Muscle layer of duodenum (tissue), 2 donors: ENCODE data around the gene ZDHHC12.

Experiments used
- H3K27ac ChIP-seq: one replicate; pipeline ENCODE4 v1.7.0; 2013; ENCODE audit warnings: mild to moderate bottlenecking, low read length
- H3K27me3 ChIP-seq: one replicate; pipeline ENCODE4 v1.7.0; 2013; ENCODE audit warnings: low read depth, mild to moderate bottlenecking, control low read depth, low read length
- H3K36me3 ChIP-seq, 2 donors: one replicate each; pipeline ENCODE4 v1.7.0; 2013; ENCODE audit warnings: low read length in 2 of 2, control low read depth in 1 of 2, mild to moderate bottlenecking in 1 of 2; ENCODE audit not compliant: insufficient read depth in 2 of 2, control insufficient read depth in 1 of 2
- H3K4me1 ChIP-seq, 2 donors: one replicate each; pipeline ENCODE4 v1.7.0; 2013; ENCODE audit warnings: low read length in 2 of 2, mild to moderate bottlenecking in 2 of 2, control low read depth in 1 of 2, moderate library complexity in 1 of 2; ENCODE audit not compliant: insufficient read depth in 2 of 2, control insufficient read depth in 1 of 2
- H3K4me3 ChIP-seq, 2 donors: one replicate each; pipeline ENCODE4 v1.7.0; 2013; ENCODE audit warnings: low read length in 2 of 2, low read depth in 1 of 2, mild to moderate bottlenecking in 1 of 2
- H3K9me3 ChIP-seq, 2 donors: one replicate each; pipeline ENCODE4 v1.7.0; 2013; ENCODE audit warnings: low read length in 2 of 2, control low read depth in 1 of 2, mild to moderate bottlenecking in 1 of 2; ENCODE audit not compliant: control insufficient read depth in 1 of 2
- donor health status: healthy.

The ZDHHC12 gene

GRCh38 chr9:128723866-128724743 lies at the start of gene ZDHHC12:
Gene ZDHHC12, minus strand, starts transcription at chr9:128724127. Its CDS starts 34 bp downstream, at chr9:128724093.
- no peaks in the 10 kb centered on the region for H3K9me3 ChIP-seq
- peak within 1 kb of the TSS; percentile 74 for H3K27ac ChIP-seq
- no peaks in the 10 kb centered on the region for H3K27me3 ChIP-seq
- H3K4me1 ChIP-seq: peaks cover 11 to 17% of the 10 kb centered on the region in 2 donors
- H3K4me3 ChIP-seq: peak within 1 kb of the TSS; percentile 83 to 89
- H3K36me3 ChIP-seq: no peaks in the 10 kb centered on the region

DNA sequence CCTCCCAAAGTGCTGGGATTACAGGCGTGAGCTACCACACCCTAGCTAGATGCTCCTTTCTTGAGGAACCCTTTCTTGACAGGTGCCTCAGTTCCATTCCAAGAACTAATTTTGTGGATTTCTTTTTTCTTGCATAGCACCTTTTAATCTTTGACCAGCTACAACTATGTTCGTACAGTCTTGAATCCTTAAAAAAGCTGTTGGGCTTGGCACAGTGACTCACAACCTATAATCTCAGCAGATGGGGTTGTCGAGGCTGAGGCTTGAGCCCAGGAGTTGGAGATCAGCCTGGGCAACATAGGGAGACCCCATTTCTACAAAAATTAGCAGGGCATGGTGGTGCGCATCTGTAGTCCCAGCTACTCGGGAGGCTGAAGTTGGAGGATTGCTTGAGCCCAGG lies 49.1 kb upstream of the ZDHHC12 start:
- Histone ChIP-seq H3K9me3 (no peaks in the 10 kb centered on the region), H3K27ac (no peak overlapping the region), H3K4me3 (no peak overlapping the region), H3K27me3 (no peaks in the 10 kb centered on the region), H3K36me3 (no peaks in the 10 kb centered on the region), H3K4me1 (peaks cover 0 to 15% of the 10 kb centered on the region in 2 donors)

DNA sequence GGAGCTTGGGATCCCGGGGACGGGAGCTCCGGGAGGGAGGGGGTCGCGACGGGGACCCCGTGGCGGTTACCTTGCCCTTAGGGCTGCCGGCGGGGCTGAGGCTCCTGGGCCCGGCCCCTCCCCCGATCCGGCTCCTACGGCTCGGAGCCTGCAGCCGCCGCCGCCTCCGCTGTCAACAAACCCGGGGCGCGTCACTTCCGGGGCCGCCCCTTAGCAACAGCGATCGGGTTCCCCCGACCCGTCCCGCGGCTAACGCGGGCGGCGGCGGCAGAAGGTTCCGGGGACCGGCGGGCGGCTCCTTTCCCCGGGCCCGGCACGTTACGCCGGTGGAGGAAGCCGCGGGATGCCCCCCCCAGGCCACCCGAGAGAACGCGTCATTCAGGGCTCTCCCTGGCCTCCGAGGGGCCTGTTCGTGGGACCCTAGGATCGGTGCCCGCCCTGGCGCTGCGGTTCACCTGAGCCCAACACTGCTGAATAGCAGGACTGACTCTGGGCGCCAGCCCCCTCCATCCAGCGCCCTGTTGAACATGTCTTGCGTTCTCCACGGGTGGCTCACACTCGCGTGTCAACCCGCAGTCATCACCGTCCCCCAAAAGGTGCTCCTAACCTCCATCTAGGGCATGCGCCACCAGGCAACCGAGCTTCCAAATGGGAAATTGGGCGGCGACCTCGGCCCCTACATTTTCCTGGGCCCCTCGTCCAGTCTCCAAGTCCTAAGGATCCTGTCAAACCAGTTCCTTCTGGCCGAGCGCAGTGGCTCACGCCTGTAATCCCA lies 48.0 kb upstream of the ZDHHC12 start, which contains the start of gene ZER1:
ZER1 (minus strand) TSS at position 183 of the 775 bp plus-strand sequence. CDS start 16,362 bp downstream, outside the sequence.
- no peaks in the 10 kb centered on the region for H3K27me3 ChIP-seq
- peaks cover 0 to 6% of the 10 kb centered on the region in 2 donors for H3K36me3 ChIP-seq
- peak within 1 kb of the TSS; percentile 96 to 97 for H3K4me3 ChIP-seq
- peaks cover 0 to 15% of the 10 kb centered on the region in 2 donors for H3K4me1 ChIP-seq
- H3K27ac ChIP-seq: peak within 1 kb of the TSS; percentile 90
- no peaks in the 10 kb centered on the region for H3K9me3 ChIP-seq

GRCh38 chr9:128771094-128771721 lies 47.3 kb upstream of the ZDHHC12 start:
- no peaks in the 10 kb centered on the region for H3K9me3 ChIP-seq
- peak overlapping the region; percentile 96 to 97 for H3K4me3 ChIP-seq
- H3K4me1 ChIP-seq: peaks cover 0 to 15% of the 10 kb centered on the region in 2 donors
- H3K27me3 ChIP-seq: no peaks in the 10 kb centered on the region
- H3K27ac ChIP-seq: peak overlapping the region; percentile 84
- H3K36me3 ChIP-seq: peaks cover 0 to 6% of the 10 kb centered on the region in 2 donors

- Histone ChIP-seq H3K9me3 (no peaks in the 10 kb centered on the region), H3K36me3 (peaks cover 0 to 6% of the 10 kb centered on the region in 2 donors), H3K4me1 (peaks cover 0 to 15% of the 10 kb centered on the region in 2 donors), H3K27ac (peak overlapping the region; percentile 84), H3K27me3 (no peaks in the 10 kb centered on the region), H3K4me3 (peak overlapping the region; percentile 96 to 97)
Observed at GRCh38 chr9:128770286-128771030, 46.5 kb upstream of the ZDHHC12 start.

GRCh38 chr9:128768606-128769005 lies 44.7 kb upstream of the ZDHHC12 start:
- peaks cover 2 to 9% of the 10 kb centered on the region in 2 donors for H3K36me3 ChIP-seq
- H3K9me3 ChIP-seq: no peaks in the 10 kb centered on the region
- H3K27ac ChIP-seq: no peak overlapping the region
- no peaks in the 10 kb centered on the region for H3K27me3 ChIP-seq
- peaks cover 0 to 19% of the 10 kb centered on the region in 2 donors for H3K4me1 ChIP-seq
- no peak overlapping the region for H3K4me3 ChIP-seq

GRCh38 chr9:128765499-128765898 lies 41.6 kb upstream of the ZDHHC12 start:
- Histone ChIP-seq H3K27me3 (no peaks in the 10 kb centered on the region), H3K27ac (no peak overlapping the region), H3K36me3 (peaks cover 2 to 9% of the 10 kb centered on the region in 2 donors), H3K9me3 (no peaks in the 10 kb centered on the region), H3K4me3 (no peak overlapping the region), H3K4me1 (peaks cover 0 to 19% of the 10 kb centered on the region in 2 donors)

GRCh38 chr9:128764361-128764760 lies 40.4 kb upstream of the ZDHHC12 start:
- peaks cover 2 to 9% of the 10 kb centered on the region in 2 donors for H3K36me3 ChIP-seq
- H3K9me3 ChIP-seq: no peaks in the 10 kb centered on the region
- peaks cover 0 to 10% of the 10 kb centered on the region in 2 donors for H3K4me1 ChIP-seq
- no peak overlapping the region for H3K4me3 ChIP-seq
- no peaks in the 10 kb centered on the region for H3K27me3 ChIP-seq
- H3K27ac ChIP-seq: no peak overlapping the region

GRCh38 chr9:128762671-128763449 lies 38.9 kb upstream of the ZDHHC12 start:
- Histone ChIP-seq H3K4me1 (peaks cover 0 to 10% of the 10 kb centered on the region in 2 donors), H3K36me3 (peaks cover 2 to 8% of the 10 kb centered on the region in 2 donors), H3K4me3 (no peak overlapping the region), H3K27me3 (no peaks in the 10 kb centered on the region), H3K27ac (no peak overlapping the region), H3K9me3 (no peaks in the 10 kb centered on the region)

GRCh38 chr9:128757602-128758001 lies 33.7 kb upstream of the ZDHHC12 start:
- H3K9me3 ChIP-seq: no peaks in the 10 kb centered on the region
- H3K4me3 ChIP-seq: no peak overlapping the region
- H3K27ac ChIP-seq: no peak overlapping the region
- no peaks in the 10 kb centered on the region for H3K27me3 ChIP-seq
- H3K4me1 ChIP-seq: peaks cover 0 to 3% of the 10 kb centered on the region in 2 donors
- H3K36me3 ChIP-seq: peaks cover 23 to 28% of the 10 kb centered on the region in 2 donors
